Measurements from ENCODE around the gene PADI1.

- TF ChIP-seq POLR2A (IDR thresholded peaks at IDR 0.05; ENCODE audit: control extremely low read depth in 1 of 2, low read depth in 2 of 2, low read length in 2 of 2) (no peak), CHD7 (IDR thresholded peaks at IDR 0.05; ENCODE audit: insufficient replicate concordance, low read length) (no peak), TAF1 (IDR thresholded peaks at IDR 0.05; ENCODE audit: low read depth, low read length) (no peak), RFX5 (IDR thresholded peaks at IDR 0.05; ENCODE audit: borderline replicate concordance, low read depth, low read length) (no peak), EZH2 (IDR thresholded peaks at IDR 0.05; ENCODE audit: low read depth, low read length, severe bottlenecking) (no peak), POLR2AphosphoS5 (IDR thresholded peaks at IDR 0.05; ENCODE audit: low read depth, low read length) (no peak), CTCF (IDR thresholded peaks at IDR 0.05; ENCODE audit: control extremely low read depth in 1 of 3, insufficient read depth in 1 of 3, low read depth in 1 of 3, low read length in 3 of 3) (no peak), RNF2 (IDR thresholded peaks at IDR 0.05; ENCODE audit: borderline replicate concordance, low read depth, low read length, missing control alignments, poor library complexity, severe bottlenecking) (no peak), EP300 (IDR thresholded peaks at IDR 0.05; ENCODE audit: borderline replicate concordance in 1 of 2, low read depth in 2 of 2, low read length in 2 of 2) (no peak), CHD2 (IDR thresholded peaks at IDR 0.05; ENCODE audit: low read length) (no peak), USF2 (IDR thresholded peaks at IDR 0.05; ENCODE audit: low read length) (no peak), RXRA (IDR thresholded peaks at IDR 0.05; ENCODE audit: insufficient read depth, low read depth, low read length) (no peak), YY1 (IDR thresholded peaks at IDR 0.05; ENCODE audit: low read depth, low read length) (no peak)
Observed at GRCh38 chr1:17189632-17189990, 15.3 kb upstream of the PADI1 start.
